K562 (cell line): ENCODE measurements around the gene THSD8. TPM values are rescaled to one million over a fixed set of nuclear protein-coding genes. Genes with fewer than 3 reads are reported as not detected.
A peak's percentile ranks its signal among the peaks of the same experiment; 100 is the strongest.

ENCODE experiments used
- ARNT ChIP-seq, 2 experiments: fragments of 450-650 bp; IDR thresholded peaks; 2 replicates each; pipeline ENCODE4 v1.6.1; 2016; ENCODE audit warnings: mild to moderate bottlenecking in 1 of 2
- ATF7 ChIP-seq: fragments of 450-650 bp; IDR thresholded peaks from 2 replicates; pipeline ENCODE4 v1.7.1; 2014; ENCODE audit warnings: mild to moderate bottlenecking, moderate library complexity
- BCOR ChIP-seq: fragments of 450-650 bp; IDR thresholded peaks from 2 replicates; pipeline ENCODE4 v1.6.1; 2016
- BMI1 ChIP-seq: fragments of 150-350 bp; IDR thresholded peaks from 2 replicates; pipeline ENCODE4 v1.6.1; 2014; ENCODE audit warnings: low read length
- CTCF ChIP-seq, 3 experiments: IDR thresholded peaks in 2 of 3; conservative IDR thresholded peaks in 1 of 3; 2 replicates each; pipeline ENCODE4 v1.5.1; 2011 to 2012; ENCODE audit warnings: low read length in 3 of 3, mild to moderate bottlenecking in 3 of 3, control low read depth in 2 of 3, improper control_type of control experiment in 1 of 3, inconsistent platforms in 1 of 3, low read depth in 1 of 3, mixed read lengths in 1 of 3, moderate library complexity in 1 of 3; ENCODE audit not compliant: insufficient read depth in 2 of 3
- DPF2 ChIP-seq: fragments of 450-650 bp; IDR thresholded peaks from 2 replicates; pipeline ENCODE4 v1.6.1; 2016
- MTA3 ChIP-seq: fragments of 450-650 bp; formaldehyde crosslinking; IDR thresholded peaks from 2 replicates; pipeline ENCODE4 v1.6.1; 2017; ENCODE audit warnings: mild to moderate bottlenecking, borderline replicate concordance
- NR3C1 ChIP-seq: sonication (generic); formaldehyde crosslinking; IDR thresholded peaks from 2 replicates; pipeline ENCODE4 v1.8.1; 2022; ENCODE audit warnings: missing genetic modification reagents
- PREB ChIP-seq: sonication (generic); formaldehyde crosslinking; IDR thresholded peaks from 2 replicates; pipeline ENCODE4 v1.8.1; 2023; ENCODE audit warnings: mild to moderate bottlenecking, missing genetic modification reagents
- TRIM28 ChIP-seq: fragments of 450-650 bp; IDR thresholded peaks from 2 replicates; pipeline ENCODE4 v1.6.1; 2017
- TSHZ1 ChIP-seq: fragments of 250-450 bp; sonication (Bioruptor Pico); IDR thresholded peaks from 2 replicates; pipeline ENCODE4 v1.4.0; 2020; ENCODE audit warnings: mild to moderate bottlenecking, moderate library complexity
- UBTF ChIP-seq, 2 experiments: IDR thresholded peaks; 2 replicates each; pipeline ENCODE4 v1.6.1; 2012; ENCODE audit warnings: improper control_type of control experiment in 2 of 2, low read depth in 2 of 2, low read length in 2 of 2, borderline replicate concordance in 1 of 2
- ZBTB2 ChIP-seq: fragments of 450-650 bp; IDR thresholded peaks from 2 replicates; pipeline ENCODE4 v1.6.1; 2016; ENCODE audit warnings: antibody characterized with exemption
- ZFP30 ChIP-seq: fragments of 250-450 bp; sonication (Bioruptor Pico); IDR thresholded peaks from 2 replicates; pipeline ENCODE4 v1.8.0; 2022; ENCODE audit warnings: moderate library complexity, mild to moderate bottlenecking, inconsistent platforms, borderline replicate concordance
- ZNF511 ChIP-seq: sonication (generic); formaldehyde crosslinking; IDR thresholded peaks from 2 replicates; pipeline ENCODE4 v1.8.0; 2022; ENCODE audit warnings: mild to moderate bottlenecking, missing genetic modification reagents
- polyA plus RNA-seq, 8 experiments: library from polyadenylated mRNA; depleted of rRNA in 4 of 8; stranded (reverse) in 5 of 8; unstranded in 3 of 8; fragments of >200 nt; fragmentation: Nextera tagmentation in 2 of 8; fragmentation: Illumina TruSeq in 1 of 8; extraction: Ambion mirVana in 2 of 8; extraction: Trizol in 1 of 8; gene quantifications; 2 replicates each; pipeline versions ENCODE4 v1.2.1 to v1.2.3, GENCODE V29; 2011 to 2014; ENCODE audit warnings: inconsistent platforms in 1 of 8, missing spikeins in 1 of 8
- total RNA-seq, 7 experiments: library from RNA; depleted of rRNA in 6 of 7; stranded (reverse); fragments of >200 nt in 6 of 7; fragmentation: Illumina TruSeq in 2 of 7; extraction: Trizol in 2 of 7; gene quantifications; 2 replicates each; pipeline versions ENCODE4 v1.2.1 to v1.2.3, GENCODE V29; 2011 to 2021; ENCODE audit warnings: low replicate concordance in 1 of 7

THSD8 gene
- total and polyA plus RNA-seq, 9 of the 15 experiments (the other 6 are each of a cell fraction or from before 2014, with no cell fraction given): 8.4 to 42.4 (median 19.9) TPM; not detected in 2

GRCh38 chr19:12806242-12807081 is 4.6 kb downstream of the THSD8 start, which contains the start of gene RNASEH2A (continued):
- TF ChIP-seq PREB (CRISPR knock-in tag) (no peak; the same call in 1 of the 2 replicates), BCOR (no peak), CTCF (IDR thresholded peaks at IDR 0.05 in 2 of 3, conservative IDR thresholded peaks at IDR 0.05 in 1 of 3; ENCODE audit: insufficient read depth in 2 of 3, low read depth in 1 of 3, low read length in 3 of 3) (0 out of 6 replicates have a peak, but pooled peaks of 1 of the 3 experiments have one; percentile 15), DPF2 (no peak; the same call in 1 of the 2 replicates), ARNT (IDR thresholded peaks at IDR 0.05) (no peak), ATF7 (peak; percentile 83), ZBTB2 (peak; percentile 100), UBTF (IDR thresholded peaks at IDR 0.05; ENCODE audit: borderline replicate concordance in 1 of 2, low read depth in 2 of 2, low read length in 2 of 2) (peak in 1 of 2 experiments; percentile 45; a peak in 1 of 4 replicates), NR3C1 (no peak), ZFP30 (CRISPR knock-in tag) (no peak), BMI1 (no peak), ZNF511 (CRISPR knock-in tag) (peak; percentile 38; the same call in 1 of the 2 replicates), TRIM28 (no peak), MTA3 (peak; percentile 70), TSHZ1 (CRISPR knock-in tag) (no peak)
